K562 (cell line): Measurements from ENCODE around the gene SIRT7. TPM values are rescaled to one million over a fixed set of nuclear protein-coding genes. Genes with fewer than 3 reads are reported as not detected.

Source experiments
- CBFB ChIP-seq: sonication (generic); formaldehyde crosslinking; IDR thresholded peaks from 2 replicates; pipeline ENCODE4 v1.4.0; 2020; ENCODE audit warnings: mild to moderate bottlenecking, missing genetic modification reagents
- ELF1 ChIP-seq: fragments of 200-800 bp; sonication (Bioruptor generic); IDR thresholded peaks from 2 replicates; pipeline ENCODE4 v1.6.1; 2016; ENCODE audit warnings: missing genetic modification characterization, missing compliant biosample characterization
- FOXK1 ChIP-seq: sonication (generic); formaldehyde crosslinking; IDR thresholded peaks from 2 replicates; pipeline ENCODE4 v1.8.0; 2022; ENCODE audit warnings: missing genetic modification reagents, mild to moderate bottlenecking, borderline replicate concordance
- FOXM1 ChIP-seq, 2 experiments: fragments of 450-650 bp in 1 of 2; sonication (generic) in 1 of 2; formaldehyde crosslinking in 1 of 2; IDR thresholded peaks; 2 replicates each; pipeline versions ENCODE4 v1.6.1 to v1.9.0; 2017 to 2022; ENCODE audit warnings: low read depth in 2 of 2, mild to moderate bottlenecking in 2 of 2, missing genetic modification reagents in 1 of 2, moderate library complexity in 1 of 2
- HMG20B ChIP-seq: fragments of 250-450 bp; sonication (Bioruptor Pico); IDR thresholded peaks from 2 replicates; pipeline ENCODE4 v1.5.0; 2021; ENCODE audit warnings: mild to moderate bottlenecking
- HNRNPL ChIP-seq: fragments of 200-400 bp; formaldehyde crosslinking; IDR thresholded peaks from 2 replicates; pipeline ENCODE4 v1.6.1; 2017; ENCODE audit warnings: low read depth, mild to moderate bottlenecking, low read length
- HNRNPUL1 ChIP-seq: fragments of 200-400 bp; formaldehyde crosslinking; IDR thresholded peaks from 2 replicates; pipeline ENCODE4 v1.6.1; 2017; ENCODE audit warnings: low read length
- MCM7 ChIP-seq, 2 experiments: fragments of 450-650 bp; IDR thresholded peaks; 2 replicates each; pipeline ENCODE4 v1.6.1; 2016 to 2018
- NFATC3 ChIP-seq: fragments of 450-650 bp; IDR thresholded peaks from 2 replicates; pipeline ENCODE4 v1.6.1; 2017; ENCODE audit warnings: mild to moderate bottlenecking
- OTX1 ChIP-seq: fragments of 450-650 bp; formaldehyde crosslinking; IDR thresholded peaks from 2 replicates; pipeline ENCODE4 v1.4.0; 2022; ENCODE audit warnings: mild to moderate bottlenecking
- POLR2A ChIP-seq: fragments of 450-650 bp; conservative IDR thresholded peaks from 2 replicates; pipeline ENCODE4 v1.6.1; 2016
- POLR2AphosphoS5 ChIP-seq: IDR thresholded peaks from 2 replicates; pipeline ENCODE4 v1.6.1; 2011; ENCODE audit warnings: mild to moderate bottlenecking, low read depth, low read length, moderate library complexity; ENCODE audit not compliant: control insufficient read depth, insufficient read depth
- POLR2B ChIP-seq: fragments of 450-650 bp; IDR thresholded peaks from 2 replicates; pipeline ENCODE4 v1.6.1; 2018; ENCODE audit warnings: low read depth; ENCODE audit not compliant: partially characterized antibody
- POLR2G ChIP-seq: fragments of 200-400 bp; formaldehyde crosslinking; IDR thresholded peaks from 2 replicates; pipeline ENCODE4 v1.6.1; 2017; ENCODE audit warnings: low read depth, mild to moderate bottlenecking, antibody characterized with exemption, low read length, moderate library complexity
- SIRT6 ChIP-seq: IDR thresholded peaks from one replicate; pipeline ENCODE4 v1.6.1; 2012; ENCODE audit warnings: low read depth, mild to moderate bottlenecking, control low read depth, inconsistent platforms, low read length, moderate library complexity
- SRF ChIP-seq, 2 experiments: fragments of 250-450, 450-650 bp in 1 of 2; sonication (Bioruptor Pico) in 1 of 2; sonication (generic) in 1 of 2; formaldehyde crosslinking; IDR thresholded peaks; 2 replicates each; pipeline versions ENCODE4 v1.5.0 to v1.5.1; 2020 to 2022; ENCODE audit warnings: mild to moderate bottlenecking in 1 of 2, missing genetic modification reagents in 1 of 2
- TAF15 ChIP-seq: fragments of 200-400 bp; formaldehyde crosslinking; IDR thresholded peaks from 2 replicates; pipeline ENCODE4 v1.6.1; 2017; ENCODE audit warnings: mild to moderate bottlenecking, low read depth, low read length, moderate library complexity
- ZBTB12 ChIP-seq: fragments of 250-450 bp; sonication (Bioruptor Pico); IDR thresholded peaks from 2 replicates; pipeline ENCODE4 v1.4.0; 2020
- ZBTB9 ChIP-seq: fragments of 450-650 bp; formaldehyde crosslinking; IDR thresholded peaks from 2 replicates; pipeline ENCODE4 v1.4.0; 2020; ENCODE audit warnings: mild to moderate bottlenecking, moderate library complexity
- ZFX ChIP-seq: sonication (generic); formaldehyde crosslinking; IDR thresholded peaks from 2 replicates; pipeline ENCODE4 v1.8.0; 2022; ENCODE audit warnings: mild to moderate bottlenecking, missing genetic modification reagents, moderate library complexity
- ZNF23 ChIP-seq: fragments of 250-450 bp; sonication (Bioruptor Pico); IDR thresholded peaks from 2 replicates; pipeline ENCODE4 v1.4.0; 2020; ENCODE audit warnings: mild to moderate bottlenecking
- ZNF324 ChIP-seq: fragments of 250-450 bp; sonication (Bioruptor Pico); IDR thresholded peaks from 2 replicates; pipeline ENCODE4 v1.4.0; 2020; ENCODE audit warnings: mild to moderate bottlenecking
- ZNF561 ChIP-seq: fragments of 450-650 bp; formaldehyde crosslinking; conservative IDR thresholded peaks from 2 replicates; pipeline ENCODE4 v1.4.0; 2020; ENCODE audit warnings: mild to moderate bottlenecking, moderate library complexity
- ZNF655 ChIP-seq: fragments of 250-450 bp; sonication (Bioruptor Pico); IDR thresholded peaks from 2 replicates; pipeline ENCODE4 v1.5.0; 2021
- ZNF778 ChIP-seq: fragments of 450-650 bp; formaldehyde crosslinking; IDR thresholded peaks from 2 replicates; pipeline ENCODE4 v1.4.0; 2020; ENCODE audit warnings: mild to moderate bottlenecking, moderate library complexity
- ZSCAN32 ChIP-seq: fragments of 450-650 bp; formaldehyde crosslinking; IDR thresholded peaks from 2 replicates; pipeline ENCODE4 v1.4.0; 2020; ENCODE audit warnings: mild to moderate bottlenecking, moderate library complexity
- polyA plus RNA-seq, 8 experiments: library from polyadenylated mRNA; depleted of rRNA in 4 of 8; stranded (reverse) in 5 of 8; unstranded in 3 of 8; fragments of >200 nt; fragmentation: Nextera tagmentation in 2 of 8; fragmentation: Illumina TruSeq in 1 of 8; extraction: Ambion mirVana in 2 of 8; extraction: Trizol in 1 of 8; gene quantifications; 2 replicates each; pipeline versions ENCODE4 v1.2.1 to v1.2.3, GENCODE V29; 2011 to 2014; ENCODE audit warnings: inconsistent platforms in 1 of 8, missing spikeins in 1 of 8
- total RNA-seq, 7 experiments: library from RNA; depleted of rRNA in 6 of 7; stranded (reverse); fragments of >200 nt in 6 of 7; fragmentation: Illumina TruSeq in 2 of 7; extraction: Trizol in 2 of 7; gene quantifications; 2 replicates each; pipeline versions ENCODE4 v1.2.1 to v1.2.3, GENCODE V29; 2011 to 2021; ENCODE audit warnings: low replicate concordance in 1 of 7

SIRT7 gene
- total and polyA plus RNA-seq, 9 of the 15 experiments (the other 6 are each of a cell fraction or from before 2014, with no cell fraction given), result 1.6 to 54.8 (median 20.3) TPM

DNA sequence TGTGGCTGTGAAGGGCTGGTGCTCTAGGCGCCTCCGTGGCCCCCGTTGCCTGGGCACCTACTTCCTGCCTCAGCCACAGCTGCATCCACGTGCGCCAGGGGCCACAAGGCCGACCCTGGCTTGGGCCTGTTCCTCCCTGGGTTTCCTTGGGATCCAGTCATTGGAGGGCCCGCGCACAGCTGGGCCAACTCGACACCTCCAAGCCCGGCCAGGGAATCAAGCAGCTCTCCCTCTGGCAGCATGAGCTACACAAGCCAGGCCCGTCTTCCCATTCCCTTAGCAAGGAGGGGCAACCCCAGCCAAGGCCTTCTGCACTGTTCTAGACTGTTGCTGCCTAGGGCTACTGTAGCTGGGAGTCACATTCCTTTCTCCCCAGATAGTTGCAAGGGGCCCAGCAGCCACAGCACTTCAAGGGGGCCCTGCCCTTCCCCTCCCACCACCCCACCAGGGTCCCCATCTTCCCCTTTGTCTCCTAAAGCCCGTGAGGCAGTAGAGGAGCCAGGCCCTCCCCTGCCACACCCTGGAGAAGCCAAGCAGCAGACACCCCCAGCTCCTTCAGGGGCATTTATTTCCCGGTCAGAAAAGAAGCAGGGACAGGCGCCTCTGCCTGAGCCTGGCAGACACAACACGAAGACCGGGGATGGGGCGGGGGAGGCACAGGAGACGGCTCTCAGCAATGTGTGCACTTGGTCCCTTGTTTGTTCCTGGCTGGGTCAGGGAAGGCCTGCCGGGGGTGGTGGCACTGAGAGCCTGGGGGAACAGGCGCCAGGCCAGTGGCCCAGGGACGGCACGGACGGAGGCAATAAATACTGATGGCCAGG, 50.6 kb downstream of the SIRT7 start (continued):
- TF ChIP-seq ZSCAN32 (CRISPR knock-in tag) (no peak; the same call in 1 of the 2 replicates), FOXM1 (IDR thresholded peaks at IDR 0.05; ENCODE audit: low read depth) (no peak), FOXM1 (CRISPR knock-in tag; IDR thresholded peaks at IDR 0.05; ENCODE audit: low read depth) (no peak), ZNF324 (no peak), NFATC3 (0 out of 2 replicates have a peak, but pooled peaks have one; percentile 32), HNRNPUL1 (peak; percentile 58), POLR2AphosphoS5 (peak; percentile 49), POLR2A (peak; percentile 91), CBFB (CRISPR knock-in tag) (0 out of 2 replicates have a peak, but pooled peaks have one; percentile 10), OTX1 (peak; percentile 6; the same call in 1 of the 2 replicates), ELF1 (tag) (no peak), POLR2B (peak; percentile 78), SRF (CRISPR knock-in tag; IDR thresholded peaks at IDR 0.05) (0 out of 4 replicates have a peak, but pooled peaks of 1 of the 2 experiments have one; percentile 4), TAF15 (peak; percentile 88), MCM7 (IDR thresholded peaks at IDR 0.05) (no peak), HNRNPL (peak; percentile 80; the same call in 1 of the 2 replicates), ZBTB12 (CRISPR knock-in tag) (0 out of 2 replicates have a peak, but pooled peaks have one; percentile 6), POLR2G (peak; percentile 77), FOXK1 (peak; percentile 5; the same call in 1 of the 2 replicates), ZNF778 (no peak), ZBTB9 (CRISPR knock-in tag) (peak; percentile 83), ZFX (CRISPR knock-in tag) (0 out of 2 replicates have a peak, but pooled peaks have one; percentile 24), SIRT6 (peak; percentile 47), ZNF561 (CRISPR knock-in tag) (0 out of 2 replicates have a peak, but pooled peaks have one; percentile 6), ZNF23 (CRISPR knock-in tag) (0 out of 2 replicates have a peak, but pooled peaks have one; percentile 5), HMG20B (0 out of 2 replicates have a peak, but pooled peaks have one; percentile 49), ZNF655 (peak; percentile 64; the same call in 1 of the 2 replicates)
